GM15510 (cell line): ENCODE data around the gene SMPX.

Experiments
- POLR2A ChIP-seq: IDR thresholded peaks from 3 replicates; pipeline ENCODE4 v1.6.1; 2011; ENCODE audit warnings: borderline replicate concordance; ENCODE audit not compliant: insufficient read length; ENCODE audit errors: extremely low read depth

The SMPX gene

DNA sequence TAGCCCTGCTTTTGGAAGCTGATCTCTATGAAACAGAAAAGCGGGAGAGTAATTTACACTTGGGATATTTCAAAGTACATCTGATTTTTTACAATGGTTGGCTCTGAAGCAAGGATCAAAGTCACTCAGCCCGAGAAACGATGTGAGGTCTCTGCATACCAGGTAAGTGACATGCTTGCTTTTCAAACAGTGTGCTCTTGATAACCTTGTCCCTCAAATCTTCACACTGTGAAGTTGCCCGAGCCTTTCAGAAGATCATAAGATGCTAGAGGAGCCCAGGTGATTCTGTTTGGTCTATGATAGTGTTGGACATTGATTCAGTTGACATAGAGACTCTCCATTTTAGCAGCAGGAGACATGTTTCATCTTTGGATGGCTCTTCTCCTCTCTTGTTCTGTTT, 52.7 kb downstream of the SMPX start:
- TF ChIP-seq POLR2A, result no peak

DNA sequence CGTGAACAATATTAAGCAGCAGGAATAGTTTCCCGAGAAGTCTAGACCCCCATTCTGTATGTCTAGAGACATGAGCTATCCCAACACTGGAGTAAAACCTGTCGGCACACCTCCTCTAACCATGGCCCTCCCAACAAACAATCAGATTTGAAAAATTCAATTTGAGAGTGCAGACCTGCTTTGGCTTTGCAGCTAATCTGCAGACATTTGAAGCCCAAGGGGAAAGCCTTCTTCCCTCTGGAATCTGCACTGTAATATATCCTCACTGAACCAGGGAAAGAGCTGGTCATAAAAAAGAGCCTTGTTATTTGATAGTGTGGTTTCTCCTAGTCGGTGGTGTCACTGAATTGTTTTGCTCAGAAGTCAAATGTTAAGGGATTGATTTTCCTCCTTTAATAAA, 55.2 kb downstream of the SMPX start:
- TF ChIP-seq POLR2A, result no peak

DNA sequence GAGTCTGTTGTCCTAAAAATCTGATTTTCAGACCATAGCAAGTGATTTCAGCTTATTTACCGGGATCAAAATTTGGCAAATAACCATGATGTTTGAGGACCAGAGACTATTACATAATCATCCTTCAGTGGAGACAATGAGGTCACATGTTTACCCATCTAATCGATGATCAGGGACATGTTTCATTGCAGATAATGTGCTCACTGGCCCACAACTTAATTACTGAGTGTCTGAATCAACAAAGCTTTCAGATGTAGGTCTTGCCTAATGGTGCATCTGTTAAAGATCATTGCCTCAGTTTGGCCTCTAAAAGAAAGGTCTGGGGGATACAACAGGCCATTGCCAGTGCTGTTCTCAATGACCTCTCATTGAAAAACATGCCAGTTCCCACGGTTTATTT, 56.9 kb downstream of the SMPX start:
- no peak for TF ChIP-seq POLR2A

DNA sequence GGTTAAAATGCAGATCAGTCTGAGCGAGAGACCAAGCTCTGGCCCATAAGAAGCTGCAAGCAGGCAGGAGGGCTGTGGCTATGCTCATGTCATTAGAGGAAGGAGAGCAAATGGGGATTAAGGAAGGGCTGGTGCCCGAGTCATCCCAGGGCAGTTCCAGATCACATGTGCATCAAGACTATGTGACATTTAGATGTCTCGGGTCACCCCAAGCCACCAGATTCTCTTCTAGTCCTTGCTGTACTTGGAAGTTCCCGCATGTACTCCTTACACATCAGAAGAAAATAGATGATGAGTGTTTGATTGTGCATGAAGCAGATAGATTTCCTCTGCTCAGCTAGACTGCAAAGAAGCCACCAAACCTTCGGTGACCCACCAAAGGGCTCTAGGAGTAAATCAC, 57.6 kb downstream of the SMPX start:
- no peak for TF ChIP-seq POLR2A

DNA sequence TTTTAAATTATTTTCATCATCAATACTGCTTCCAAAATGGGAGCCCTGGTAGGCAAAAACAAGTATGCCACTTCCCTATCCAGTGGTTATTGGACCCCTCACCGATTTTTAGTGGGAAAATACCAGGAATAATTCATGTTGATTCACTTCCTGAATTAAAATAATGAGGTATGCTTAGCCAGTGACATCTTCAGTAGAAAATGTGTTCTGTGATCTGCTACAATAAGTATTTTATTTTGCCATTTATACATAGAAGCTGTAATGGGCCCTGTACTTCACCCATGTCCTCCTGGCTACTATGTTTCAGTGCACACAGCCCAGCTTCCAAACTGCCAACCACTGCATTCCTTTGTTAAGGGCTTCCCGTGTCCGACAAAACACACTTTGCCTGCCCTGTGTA, 58.8 kb downstream of the SMPX start:
- TF ChIP-seq POLR2A, result no peak

DNA sequence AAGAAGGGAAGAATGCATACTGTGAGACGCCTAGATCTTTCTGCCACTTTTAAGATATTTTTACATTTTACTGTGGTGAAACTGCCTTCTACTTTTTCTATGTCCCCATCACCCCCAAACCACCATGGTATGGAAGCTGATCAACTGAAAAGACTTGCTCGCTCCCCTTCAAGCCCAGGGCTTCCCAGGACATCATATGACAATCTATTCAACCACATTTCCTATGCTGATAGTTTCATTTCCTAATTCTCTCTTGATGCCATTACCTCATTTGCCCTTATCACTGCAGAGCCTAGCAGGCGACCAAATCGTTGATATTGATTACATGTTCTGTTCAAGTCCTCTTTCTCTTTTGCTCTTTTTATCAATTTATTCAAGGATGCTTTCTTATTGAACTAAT, 59.6 kb downstream of the SMPX start:
- TF ChIP-seq POLR2A, result no peak

DNA sequence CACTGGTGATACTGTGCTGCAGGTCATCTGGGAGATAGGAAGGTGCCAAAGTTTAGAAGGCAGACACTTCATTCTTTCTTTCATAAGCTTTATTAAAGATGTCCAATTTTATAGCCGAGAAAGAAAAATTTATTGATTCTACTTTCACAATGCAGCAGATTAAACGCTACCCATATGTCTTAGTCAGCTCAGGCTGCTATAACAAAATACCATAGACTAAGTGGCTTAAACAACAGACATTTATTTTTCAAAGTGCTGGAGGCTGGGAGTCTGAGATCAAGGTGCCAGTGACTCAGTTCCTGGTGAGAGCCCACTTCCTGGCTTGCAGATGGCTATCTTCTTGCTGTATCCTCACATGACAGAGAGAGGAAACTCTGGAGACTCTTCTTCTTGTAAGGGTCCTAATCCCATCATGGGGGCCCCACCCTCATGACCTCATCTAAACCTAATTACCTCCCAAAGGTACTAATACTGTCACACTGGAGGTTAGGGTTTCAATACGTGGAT, 66.4 kb downstream of the SMPX start:
- TF ChIP-seq POLR2A, result no peak

DNA sequence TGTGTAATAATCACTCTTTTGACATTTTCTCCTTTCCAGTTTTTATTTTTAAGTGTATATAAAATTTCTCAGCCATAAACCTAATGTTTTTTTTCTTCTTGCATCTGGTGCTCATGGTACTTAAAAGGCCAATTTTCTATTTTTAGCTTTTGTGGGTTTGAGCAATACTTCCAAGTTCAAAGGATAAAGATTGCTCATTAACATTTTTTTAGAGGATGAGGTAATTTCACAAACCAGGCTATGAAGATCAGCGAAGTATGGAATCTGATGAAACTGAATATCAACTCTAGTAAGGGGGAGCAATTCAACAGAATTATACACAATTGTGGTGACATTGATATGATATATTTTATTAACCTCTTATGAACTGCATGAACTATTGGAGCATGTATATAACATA, 74.0 kb downstream of the SMPX start:
- TF ChIP-seq POLR2A, result no peak

DNA sequence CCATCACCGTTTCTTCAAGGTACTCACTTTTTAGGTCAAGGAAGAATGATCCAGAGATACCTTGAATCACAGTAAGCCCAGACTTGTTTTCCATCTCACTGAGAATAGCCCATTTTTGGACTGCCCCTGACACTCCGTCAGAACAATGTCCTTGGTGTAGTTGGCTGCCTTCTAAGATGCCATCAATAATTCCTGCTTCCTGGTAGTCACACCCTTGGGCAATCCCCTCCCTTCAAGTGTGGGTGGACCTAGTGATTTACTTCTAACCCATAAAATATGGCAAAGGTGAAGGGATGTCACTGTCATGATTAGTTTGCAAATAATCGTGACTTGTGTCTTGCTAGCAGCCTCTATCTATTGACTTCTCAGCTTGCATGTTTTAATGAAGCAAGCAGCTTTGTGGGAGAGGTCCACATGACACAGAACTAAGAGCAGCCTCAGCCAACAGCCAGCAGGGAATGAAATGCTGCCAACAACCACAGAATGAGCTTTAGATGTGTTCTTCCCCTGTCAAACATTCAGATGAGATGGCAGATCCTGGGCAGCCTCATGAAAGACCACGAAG, 79.8 kb downstream of the SMPX start:
- no peak for TF ChIP-seq POLR2A

DNA sequence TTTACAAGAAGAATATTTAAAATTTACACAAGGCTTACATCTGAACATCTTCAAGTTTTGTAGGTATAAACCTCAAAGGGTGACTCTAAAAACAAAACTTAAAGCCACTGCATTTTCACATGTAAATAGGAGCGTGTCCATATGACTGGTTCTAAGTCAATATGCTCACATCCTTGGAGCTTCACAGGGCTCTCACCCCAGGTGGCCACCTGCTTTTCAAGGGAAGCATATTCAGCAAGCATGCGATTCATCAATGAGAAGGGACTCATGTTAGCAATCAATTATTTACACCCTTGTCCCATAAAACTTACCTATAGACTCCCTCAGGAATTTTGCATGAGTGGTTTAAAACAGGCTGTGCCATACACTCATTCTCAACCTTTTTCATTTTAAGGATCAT, 82.0 kb downstream of the SMPX start:
- no peak for TF ChIP-seq POLR2A

DNA sequence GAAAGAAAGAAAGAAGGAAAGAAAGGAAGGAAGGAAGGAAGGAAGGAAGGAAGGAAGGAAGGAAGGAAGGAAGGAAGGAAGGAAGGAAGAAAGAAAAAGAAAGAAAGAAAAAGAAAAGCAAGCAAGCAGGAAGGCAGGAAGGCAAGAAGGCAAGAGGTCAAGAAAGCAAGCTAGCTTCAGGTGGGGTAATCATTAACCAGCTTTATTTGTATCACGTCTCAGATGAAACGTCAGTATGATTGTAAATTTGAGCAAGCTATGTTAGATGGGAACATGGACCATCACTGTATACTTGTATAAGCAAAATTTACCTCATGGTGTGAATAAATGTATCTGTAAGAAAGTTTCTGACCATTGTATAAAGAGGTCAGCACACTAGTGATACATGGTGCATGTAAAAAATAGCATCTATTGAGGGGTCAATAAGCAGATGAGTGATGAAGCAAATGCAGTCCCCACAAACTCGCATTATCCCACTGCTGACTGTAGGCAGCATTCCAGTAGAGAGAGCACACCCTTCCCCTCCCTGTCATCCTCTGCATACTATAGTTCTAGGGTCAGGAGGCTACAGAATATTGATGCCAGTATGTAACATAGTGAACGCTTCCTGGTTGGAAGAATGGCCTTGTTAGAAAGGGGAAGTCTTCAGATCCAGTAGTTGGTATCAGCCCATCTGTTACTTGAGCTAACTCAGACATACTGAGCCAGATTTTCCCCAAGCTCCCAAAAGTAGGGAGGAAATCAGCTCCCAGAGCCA, 83.3 kb downstream of the SMPX start:
- TF ChIP-seq POLR2A, result no peak

DNA sequence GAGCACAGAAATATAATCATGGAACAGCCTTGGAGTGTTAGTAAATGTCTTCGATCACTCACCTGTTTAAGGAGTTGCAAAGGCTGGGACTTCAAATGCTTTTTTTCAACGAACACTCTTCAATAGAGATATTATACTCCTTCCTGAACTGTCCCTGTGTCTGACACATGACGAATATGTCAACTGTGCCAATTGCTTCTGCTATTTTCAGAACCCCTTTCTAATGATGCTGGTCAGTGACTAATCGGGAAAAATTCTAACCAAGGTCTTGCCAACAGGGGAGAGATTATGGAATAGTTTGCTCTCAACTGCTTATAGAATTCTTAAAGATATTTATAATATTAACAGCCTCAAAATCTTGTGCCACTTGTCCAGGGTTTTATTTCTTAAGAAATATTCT, 91.2 kb downstream of the SMPX start:
- no peak for TF ChIP-seq POLR2A

DNA sequence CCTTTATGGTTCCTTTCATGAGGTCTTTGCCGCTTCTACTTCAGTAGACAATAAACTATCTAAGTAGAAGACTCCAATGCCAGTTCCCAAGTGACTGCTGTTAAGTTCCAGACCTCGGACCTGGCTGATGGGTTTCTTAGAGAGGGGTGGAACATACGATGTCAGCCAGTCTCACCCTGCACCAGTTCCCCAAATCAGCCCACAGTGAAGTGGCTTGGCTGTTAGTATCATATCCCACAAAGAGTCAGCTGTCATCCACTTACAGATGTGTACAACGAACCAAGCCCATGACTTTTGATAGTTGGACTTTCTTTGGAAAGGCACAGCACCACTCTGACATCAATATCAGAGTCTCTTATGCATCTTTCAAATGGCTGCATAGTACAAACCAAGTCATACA, 91.7 kb downstream of the SMPX start:
- no peak for TF ChIP-seq POLR2A

DNA sequence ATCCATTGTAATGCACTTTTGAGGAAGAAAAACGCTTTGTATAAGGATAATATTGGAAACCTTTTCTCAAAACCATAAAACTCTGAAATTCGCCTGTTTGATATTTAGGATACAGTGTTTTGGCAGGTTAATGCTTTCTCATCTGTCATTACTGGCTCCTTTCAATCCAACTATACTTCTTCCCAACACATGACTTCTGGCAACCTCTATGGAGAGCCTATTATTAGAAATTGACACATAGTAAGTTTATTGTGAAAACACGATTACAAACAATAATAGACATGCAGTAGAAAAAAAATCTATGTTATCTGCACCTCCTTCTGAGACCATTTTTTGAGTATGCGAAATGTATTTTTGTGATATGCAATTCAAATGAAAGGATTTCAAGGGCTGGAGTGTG, 95.2 kb downstream of the SMPX start:
- no peak for TF ChIP-seq POLR2A

DNA sequence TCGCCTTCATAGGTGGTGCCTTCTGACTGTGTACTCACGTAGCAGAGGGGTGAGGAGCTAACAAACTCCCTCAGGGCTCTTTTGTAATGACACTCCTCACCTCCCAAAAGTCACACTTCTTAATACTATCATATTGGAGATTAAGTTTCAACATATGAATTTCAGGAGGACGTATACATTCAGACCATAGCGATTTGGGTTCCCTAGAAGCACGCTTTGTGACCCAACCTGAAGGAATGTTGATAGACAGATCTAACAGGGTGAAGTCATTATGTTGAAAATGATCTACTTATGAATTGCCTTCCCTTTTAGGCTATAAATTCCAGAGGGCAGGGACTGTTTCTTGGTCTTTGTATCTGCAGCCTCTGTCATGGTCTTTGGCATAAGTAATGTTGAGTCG, 96.6 kb downstream of the SMPX start:
- TF ChIP-seq POLR2A, result no peak

DNA sequence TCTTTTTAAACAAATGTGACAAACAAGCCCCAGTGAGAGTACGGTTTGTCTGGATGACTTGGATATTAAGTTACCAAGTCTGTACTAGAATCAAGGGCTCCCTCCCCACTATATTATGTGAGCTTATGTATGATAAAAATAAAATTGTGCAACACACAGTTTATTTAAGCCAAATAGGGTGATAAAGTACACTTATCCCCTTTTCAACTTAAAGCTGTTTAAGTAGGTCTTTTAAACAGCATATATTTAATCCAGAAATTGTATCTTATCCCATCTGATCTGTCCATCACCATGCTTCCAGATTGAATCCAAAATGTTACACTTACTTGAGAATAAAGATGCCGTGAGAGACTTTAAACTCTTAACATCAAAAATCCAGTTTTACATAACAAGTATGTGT, 97.8 kb downstream of the SMPX start:
- TF ChIP-seq POLR2A, result no peak
